GM21737 (cell line): ENCODE results near the gene BBLN.
"Not testable (repeated sequence)": the region's sequence is repeated elsewhere in the genome, so short reads cannot be mapped to it uniquely, and the experiment has no call there.

Experiments
- ATAC-seq: cut with Tn5 transposase; IDR thresholded peaks from one replicate; pipeline ENCODE4 v1.9.1; 2021; ENCODE audit warnings: mild to moderate bottlenecking, moderate library complexity; ENCODE audit not compliant: unreplicated experiment

The BBLN gene

DNA sequence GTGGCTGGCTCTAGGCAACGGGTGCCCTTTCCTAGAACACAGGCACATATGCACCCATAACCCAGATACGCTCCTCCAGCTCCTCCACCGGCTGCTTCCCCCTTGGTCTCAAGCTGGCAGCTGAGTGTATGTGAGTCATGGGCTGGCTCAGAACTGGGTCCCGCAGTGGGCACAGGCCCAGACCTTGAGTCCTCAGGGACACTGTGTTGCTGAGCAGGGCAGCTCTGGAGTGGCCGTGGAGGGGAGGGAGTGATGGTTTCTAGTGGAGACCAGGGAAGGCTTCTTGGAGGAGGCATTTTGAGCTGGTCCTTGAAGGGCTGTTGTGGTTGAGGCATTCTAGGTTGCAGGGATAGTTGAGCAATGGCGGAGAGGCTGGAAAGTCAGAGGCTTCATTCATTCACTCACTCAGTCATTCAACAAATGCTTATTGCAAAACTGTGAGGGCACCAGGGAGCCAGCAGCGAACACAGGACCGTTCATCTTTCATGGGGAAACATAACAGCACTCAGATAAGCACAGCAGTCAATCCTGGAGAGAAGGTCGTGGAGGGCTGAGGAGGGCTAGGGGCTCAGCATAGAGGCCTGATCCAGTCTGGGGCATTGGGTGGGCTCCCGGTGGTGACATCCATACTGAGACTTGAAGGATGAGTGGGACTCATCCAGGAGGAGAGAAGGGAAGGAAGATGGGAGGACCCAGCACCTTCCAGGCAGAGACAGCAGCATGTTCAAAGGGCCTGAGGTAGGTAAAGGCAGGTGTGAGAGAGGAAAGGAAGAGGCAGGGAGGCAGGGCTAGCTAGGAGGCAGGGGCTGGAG is 2.4 kb downstream of the BBLN start:
- ATAC-seq = no peak

DNA sequence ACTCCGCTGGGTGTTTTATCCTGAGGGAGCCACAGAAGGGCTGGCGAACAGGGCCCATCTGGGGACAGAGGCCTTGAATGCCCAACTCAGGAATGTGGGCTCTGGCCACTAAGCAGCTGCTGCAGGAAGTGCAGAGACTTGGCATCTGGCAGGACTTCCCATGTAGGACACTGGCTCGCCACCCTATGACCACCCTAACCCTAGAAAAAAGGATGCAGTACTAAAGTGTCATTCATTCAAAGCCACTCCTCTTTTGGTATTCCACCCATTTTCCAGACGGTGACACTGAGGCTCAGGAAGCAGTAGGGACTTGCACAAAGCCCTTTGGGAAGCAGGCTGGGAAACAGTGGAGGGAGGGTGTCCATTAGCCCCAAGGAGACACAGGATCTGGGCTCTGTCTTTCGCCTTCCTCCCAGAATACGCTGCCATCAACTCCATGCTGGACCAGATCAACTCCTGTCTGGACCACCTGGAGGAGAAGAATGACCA is 3.0 kb downstream of the BBLN start:
- ATAC-seq = no peak

DNA sequence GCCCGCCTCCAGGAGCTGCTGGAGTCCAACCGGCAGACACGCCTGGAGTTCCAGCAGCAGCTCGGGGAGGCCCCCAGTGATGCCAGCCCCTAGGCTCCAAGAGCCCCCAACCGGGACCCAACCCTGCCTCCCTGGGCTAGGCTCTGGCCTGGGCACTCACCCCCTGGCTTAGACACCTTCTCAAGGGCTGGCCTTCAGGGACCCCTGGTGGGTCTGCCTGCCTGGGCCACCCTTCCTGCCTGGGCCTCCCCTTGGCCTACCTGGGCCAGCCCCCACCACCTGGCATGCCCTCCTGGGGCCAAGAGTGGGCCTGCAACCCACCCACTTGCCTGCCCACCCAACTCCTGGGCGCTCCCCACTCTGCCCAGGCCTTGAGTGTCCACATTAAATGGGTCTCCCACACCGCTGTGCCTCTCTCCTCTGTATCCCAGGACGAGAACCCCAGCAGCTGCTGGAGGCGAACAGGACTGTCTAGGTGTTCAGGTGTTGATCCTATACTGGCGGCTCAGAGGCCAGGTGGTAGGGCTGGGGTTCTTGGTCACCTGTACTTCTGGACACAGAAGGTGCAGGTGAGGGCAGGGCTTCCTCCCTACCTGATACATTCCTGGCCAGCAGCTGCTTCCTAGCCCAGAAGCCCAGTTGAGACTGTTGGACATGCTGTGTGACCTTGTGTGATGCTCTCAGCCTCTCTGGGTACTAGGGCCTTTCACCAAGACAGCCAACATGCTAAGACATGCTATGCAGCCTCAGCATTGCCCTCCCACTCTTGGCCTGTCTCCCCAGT is 3.6 kb downstream of the BBLN start:
- ATAC-seq = no peak

DNA sequence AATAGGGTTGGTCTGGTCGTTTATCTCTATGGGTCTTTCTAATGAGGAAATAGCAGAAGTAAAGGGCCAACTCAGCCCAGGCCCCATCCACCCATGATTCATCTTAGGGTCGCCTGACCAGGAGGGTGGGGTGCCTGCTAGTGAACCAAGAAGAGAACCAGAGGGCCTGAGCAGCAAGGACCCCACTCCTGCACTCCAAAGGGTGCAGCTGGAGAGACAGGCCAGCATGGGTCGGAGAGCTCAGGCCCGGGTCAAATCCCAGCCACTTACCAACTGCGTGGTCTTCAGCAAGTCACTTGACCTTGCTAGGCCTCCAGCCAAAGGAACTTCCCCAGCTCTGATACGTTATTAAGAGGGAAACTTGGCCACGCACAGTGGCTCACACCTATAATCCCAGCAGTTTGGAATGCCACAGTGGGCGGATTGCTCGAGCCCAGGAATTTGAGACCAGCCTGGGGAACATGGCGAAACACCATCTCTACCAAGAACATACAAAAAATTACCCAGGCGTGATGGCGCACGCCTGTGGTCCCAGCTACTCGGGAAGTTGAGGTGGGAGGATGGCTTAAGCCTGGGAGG is 4.3 kb downstream of the BBLN start:
- ATAC-seq = no peak

DNA sequence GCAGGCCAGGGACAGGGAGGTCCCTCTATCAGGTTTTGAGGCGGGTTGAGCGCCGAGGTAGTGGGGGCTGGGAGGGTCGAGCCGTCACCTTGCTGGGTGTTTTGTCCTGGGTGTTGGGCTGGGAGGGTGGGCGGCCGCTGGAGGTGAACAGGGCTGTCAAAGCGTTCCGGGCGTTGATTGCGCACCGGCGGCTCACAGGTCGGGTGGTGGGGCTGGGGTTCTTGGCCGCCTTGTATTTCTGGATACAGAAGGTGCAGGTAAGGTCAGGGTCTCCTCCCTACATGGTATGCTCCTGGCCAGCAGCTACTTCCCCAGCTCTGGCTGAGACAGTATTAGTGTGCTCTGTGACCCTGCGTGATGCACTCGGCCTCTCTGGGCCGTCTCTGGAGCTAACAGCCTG is 6.1 kb downstream of the BBLN start:
- no peak for ATAC-seq

DNA sequence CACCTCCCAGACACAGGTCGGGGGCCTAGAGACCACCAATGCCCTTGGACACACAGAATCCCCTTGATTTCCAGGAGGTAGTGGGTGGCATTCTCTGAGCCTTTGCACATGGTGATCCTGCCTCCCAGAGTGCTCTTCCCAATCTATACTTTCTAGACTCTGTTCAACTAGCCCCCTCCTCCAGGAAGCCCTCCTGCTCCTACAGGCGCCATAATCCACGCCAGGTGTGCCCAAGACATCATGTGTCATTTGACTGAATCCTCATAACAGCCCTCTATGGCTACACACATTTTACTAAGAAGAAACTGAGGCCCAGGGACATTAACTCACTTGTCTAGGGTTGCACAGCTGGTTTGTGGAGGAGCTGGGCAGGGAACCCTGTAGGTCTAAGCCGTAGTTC is 7.1 kb downstream of the BBLN start:
- ATAC-seq = no peak

DNA sequence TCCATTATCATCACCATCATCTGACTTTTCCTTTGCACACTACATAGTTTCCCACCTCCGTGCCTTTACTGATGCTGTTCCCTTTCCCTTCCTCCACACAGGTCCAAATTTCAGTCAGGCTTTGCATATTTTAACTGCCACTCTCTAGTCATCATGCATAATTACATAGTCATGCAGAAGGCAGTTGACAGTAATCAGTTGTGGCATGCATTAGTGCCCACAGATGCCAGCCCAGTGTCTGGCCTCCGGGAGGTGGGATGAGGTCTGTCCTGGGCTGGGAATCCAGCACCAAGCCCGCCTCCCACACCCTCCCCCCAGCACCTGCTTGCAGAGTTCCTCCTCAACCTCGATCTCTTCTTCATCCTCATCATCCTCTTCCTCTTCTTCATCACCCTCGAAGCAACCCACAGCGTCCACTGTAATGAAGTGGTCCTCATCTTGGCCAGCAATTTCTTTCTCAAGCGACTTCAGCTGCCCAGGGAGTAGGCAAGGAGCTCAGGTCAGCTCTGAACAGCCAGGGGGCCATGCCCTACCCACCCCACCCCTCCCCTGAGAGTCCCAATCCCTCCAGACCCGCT is 8.8 kb downstream of the BBLN start:
- no peak for ATAC-seq

DNA sequence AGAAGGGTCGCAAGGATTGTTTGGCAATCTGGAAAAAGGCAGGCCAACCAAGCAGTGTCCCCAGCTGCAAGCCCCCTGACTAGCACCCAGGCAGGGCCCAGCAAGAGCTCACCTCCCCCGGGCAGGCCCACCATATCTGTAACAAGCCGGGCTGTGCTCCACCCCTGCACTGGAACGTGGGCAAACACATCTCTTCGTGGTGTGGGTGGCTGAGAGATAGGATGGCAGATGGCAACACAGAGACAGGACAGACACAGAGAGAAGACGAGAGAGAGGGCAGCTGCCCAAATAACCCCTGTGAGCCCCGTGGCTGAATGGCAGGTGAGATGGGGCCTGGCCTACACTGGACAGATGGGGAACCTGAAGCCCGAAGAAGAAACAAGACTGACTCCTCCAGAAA is 9.4 kb downstream of the BBLN start:
- ATAC-seq = no peak

DNA sequence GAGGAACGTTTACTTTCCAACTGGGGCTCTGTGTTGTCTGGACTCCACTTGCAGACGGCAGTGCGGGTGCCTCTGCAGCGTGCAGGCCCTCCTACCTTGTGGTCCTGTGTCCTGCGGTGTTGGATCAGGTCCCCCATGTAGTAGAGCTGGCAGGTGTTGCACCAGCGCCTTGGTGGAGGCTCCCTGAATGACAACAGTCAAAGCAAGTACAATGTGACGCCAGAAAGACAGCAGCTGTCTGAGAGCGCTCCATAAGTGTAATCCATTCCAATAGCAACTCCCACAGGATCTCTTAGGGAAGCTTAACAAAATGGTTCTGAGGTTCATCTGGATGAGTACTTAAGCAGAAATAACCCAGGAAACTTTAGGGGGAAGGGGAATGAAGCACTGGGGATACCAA is 9.9 kb downstream of the BBLN start:
- ATAC-seq = no peak

DNA sequence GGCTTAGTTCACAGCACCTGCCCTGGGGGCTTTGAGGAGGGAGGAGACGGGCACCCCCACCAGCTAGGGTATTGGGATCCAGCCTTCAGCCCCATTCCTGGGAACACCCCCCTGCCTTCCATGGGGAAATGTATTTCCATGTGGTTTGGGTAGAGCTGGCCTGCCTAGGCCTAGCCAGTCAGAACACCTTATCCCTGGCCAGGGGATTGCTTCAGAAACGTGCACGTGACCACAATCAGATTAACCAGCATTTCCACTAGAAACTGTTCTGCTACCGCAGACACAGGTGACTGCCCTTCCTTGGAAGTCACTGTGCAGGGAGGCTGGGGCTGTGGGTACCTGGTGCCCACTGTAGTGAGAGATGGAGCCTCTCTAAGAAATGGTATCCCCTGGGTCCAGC is 14.0 kb downstream of the BBLN start:
- no peak for ATAC-seq

DNA sequence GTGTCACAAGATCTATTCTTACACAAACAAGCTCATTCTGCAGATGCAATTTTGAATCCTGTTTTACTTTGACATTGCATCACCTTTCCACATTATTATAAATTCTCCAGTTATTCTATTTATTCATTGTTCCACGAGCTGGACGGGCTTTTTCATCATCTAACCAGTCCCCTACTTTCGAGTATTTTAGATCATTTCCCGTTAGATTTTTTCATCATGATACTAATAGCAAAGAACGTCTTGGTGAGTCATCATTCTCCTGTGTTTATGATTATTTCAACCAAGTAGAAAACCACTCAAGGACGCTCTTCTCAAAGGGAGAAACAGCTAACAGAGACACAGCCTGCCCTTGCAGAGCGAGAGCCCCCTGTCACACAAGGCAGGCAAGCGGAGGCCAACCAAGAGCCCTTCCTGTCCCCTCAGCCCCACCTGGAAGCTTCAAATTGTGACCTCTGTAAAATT is 15.1 kb downstream of the BBLN start:
- no peak for ATAC-seq

DNA sequence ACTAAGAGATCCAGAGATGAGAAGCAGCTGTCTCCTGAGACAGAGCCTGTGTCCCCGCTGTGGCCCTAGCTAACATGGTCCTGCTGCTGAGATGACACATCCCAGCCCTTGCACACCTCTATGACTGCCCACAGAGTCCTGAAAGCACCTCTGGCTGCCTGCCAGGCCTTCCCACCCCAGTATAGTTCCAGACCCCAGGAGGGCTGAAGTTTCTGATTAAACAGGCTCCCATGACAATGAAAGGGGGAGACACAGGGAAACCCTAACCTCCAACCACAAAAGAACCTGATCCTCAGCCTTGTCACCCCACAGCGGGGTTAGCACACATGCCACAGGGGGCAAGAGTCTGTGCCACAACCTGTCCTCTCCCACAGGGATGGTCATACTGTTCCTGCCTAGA is 15.7 kb downstream of the BBLN start:
- ATAC-seq = no peak

DNA sequence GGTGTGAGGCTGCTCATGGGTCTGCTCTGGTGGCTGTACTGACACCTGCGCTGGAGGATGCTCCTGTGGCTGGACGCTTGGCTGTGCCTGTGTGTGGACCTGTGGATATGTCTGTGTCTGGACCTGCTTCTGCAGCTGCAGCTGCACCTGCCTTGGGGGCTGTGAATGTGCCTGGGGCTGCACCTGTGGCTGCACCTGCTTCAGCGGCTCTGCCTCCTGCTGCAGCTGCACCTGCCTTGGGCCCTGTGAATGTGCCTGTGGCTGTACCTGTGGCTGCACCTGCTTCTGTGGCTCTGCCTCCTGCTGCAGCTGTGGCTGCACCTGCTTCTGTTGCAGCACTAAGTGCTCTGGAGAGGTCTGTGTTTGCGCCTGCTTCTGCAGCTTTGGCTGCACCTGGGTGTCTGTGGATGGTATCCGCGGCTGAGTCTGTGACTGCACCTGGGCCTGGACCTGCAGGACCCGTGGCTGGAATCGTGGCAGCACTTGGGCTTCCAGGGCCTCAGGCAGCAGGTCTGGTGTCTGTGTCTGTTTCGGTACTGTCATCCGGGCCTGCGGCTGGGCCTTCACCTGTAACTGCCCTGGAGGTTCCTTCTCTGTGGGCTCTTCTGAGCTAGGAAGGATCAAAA is 18.9 kb downstream of the BBLN start:
- no peak for ATAC-seq

DNA sequence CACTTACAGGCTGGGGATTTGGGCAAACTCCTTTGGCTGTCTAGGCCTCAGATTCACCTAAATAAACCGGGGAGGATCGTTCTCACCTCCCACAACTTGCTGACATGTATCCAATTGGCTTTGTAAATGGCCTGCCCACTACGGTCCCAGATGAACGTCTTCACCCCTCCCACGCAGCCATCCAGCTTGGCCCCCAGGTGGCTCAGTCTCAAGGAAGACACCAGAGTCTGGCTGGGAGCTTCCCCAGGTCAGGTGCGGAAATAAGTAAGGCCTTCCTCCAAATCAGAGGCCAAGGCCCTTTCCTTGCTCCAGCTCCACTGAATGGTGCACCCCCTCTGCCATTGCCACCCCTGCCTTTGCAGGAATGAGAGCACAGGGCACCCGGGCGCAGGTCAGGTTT is 19.9 kb downstream of the BBLN start:
- ATAC-seq = no peak

DNA sequence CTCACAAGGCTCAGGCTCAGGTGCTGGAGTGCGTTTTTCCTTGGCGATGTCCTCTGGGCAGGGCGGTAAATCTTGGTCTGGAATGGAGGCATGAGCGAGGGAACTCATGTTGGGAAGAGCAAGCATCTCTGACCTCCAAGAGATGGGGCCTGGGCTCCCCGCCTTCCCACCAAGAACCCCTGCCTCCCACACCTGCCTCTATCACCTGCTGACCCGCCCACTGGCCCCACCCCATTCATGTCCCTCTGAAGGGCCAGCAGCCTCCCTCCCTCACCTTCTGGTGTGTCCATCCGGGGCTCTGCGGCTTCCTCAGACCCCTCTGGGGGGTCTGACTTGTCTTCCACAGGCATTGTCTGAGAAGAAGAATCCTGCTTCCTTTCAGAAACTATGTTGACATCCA is 20.4 kb downstream of the BBLN start:
- ATAC-seq = no peak

DNA sequence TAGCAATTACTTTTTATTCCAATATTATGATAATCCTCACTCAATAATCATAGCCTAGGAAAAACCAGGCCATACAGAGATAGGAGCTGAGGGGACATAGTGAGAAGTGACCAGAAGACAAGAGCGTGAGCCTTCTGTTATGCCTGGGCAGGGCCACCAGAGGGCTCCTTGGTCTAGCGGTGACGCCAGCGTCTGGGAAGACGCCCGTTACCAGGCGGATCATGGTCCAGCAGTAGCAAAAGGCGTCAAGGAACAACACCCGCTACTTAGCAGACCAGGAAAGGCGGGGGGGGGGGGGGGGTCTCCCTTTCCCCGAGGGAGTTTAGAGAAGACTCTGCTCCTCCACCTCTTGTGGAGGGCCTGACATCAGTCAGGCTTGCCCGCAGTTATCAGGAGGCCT is 21.4 kb downstream of the BBLN start:
- not testable (repeated sequence) for ATAC-seq

DNA sequence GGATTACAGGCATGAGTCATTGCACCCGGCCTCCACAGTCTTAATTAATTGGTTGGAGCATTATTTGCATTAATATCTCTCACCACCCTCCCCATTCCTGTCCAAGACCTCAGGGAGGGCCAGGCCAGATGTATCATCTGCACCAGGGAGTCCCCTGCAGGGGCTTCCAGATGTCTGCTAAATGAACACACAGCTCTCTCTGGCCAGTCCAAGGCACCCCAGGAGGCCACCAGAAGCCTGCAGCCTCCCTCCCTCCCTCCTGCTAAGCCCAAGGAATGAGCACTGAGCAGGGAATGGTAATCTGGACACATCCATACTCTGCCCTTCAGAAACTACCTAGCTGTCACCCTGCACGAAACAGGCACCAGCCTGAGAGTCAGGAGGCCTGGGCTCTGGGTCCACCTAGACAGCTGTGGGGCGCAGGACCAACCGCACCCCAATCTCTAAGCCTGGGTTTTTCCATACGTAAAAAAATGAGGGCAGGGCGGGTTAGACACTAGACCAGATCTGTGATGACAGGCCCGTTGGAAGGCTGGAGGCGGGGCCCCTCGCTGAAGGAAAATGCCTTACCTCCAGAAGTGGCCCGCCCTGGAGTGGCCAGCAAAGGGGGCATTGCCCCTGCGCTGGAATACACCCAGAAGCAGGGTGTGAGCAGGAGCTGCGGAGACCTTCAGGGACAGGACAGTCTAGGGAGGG is 23.0 kb downstream of the BBLN start:
- no peak for ATAC-seq

DNA sequence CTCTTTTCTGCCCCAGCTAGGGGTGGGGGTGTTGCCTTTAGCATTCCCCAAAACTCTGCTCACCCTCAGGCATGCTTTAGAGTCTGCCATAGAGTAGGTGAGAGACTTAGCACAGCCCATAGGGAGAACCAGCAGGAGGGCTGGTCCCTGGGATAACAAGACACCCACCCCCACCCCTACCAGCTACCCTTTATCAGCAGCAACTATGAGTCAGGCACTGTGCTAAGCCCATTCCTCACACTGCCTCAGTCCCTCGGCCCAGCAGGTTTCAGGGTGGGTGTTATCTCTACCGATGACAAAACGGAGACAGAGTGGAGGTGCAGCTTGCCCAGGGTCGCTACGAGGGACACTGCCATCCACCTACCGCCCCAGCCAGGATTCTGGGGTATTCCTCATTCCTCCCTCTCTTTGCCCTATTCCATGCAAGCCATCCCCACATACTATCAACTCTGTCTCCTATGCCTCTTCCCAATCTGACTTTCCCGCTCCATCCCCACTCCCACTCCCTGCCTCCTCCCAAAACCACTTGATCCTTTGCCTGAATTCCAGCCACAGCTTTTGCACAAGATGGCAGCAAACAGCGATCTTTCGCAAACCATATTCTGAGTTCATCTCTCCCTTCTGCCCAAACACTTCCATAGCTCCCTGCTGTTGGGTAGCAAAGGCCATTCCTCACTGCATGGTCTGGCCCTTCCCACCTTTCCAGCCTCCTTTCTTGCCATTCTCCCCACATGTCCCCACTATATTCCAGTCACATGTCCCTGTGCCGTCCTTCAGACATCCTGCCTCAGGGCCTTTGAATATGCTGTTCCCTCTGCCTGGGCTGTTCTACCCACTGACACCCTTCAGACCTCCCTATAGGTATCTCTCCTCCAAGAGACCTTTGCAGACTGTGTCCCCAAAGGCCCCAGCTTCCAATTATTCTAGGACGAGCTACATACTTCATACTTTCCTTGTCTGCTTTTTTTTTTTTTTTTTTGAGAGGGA is 26.2 kb downstream of the BBLN start:
- no peak for ATAC-seq

DNA sequence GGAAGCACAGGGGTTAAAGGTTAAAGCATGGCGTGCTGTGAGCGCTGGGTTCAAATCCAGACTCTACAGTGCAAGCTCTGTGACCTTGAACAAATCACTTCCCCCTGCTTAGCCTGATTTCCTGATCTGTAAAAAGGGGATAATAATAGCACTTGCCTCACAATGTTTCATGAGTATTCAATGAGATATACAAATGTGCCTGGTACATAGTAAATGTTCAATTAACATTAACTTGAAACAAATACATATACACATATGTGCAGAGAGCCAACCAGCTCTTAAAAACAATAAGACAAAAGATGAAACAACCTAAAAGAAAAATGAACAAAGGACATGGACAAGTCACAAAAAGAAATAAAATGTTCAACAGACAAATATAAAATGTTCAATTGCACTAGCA is 27.3 kb downstream of the BBLN start:
- no peak for ATAC-seq
